PC-3 (cell line): ENCODE results near the gene AGXT.

ENCODE experiments used
- EZH2 ChIP-seq: fragments of 300-600 bp; sonication (generic); IDR thresholded peaks from one replicate; pipeline ENCODE4 v1.6.1; 2017; ENCODE audit warnings: antibody characterized with exemption, mild to moderate bottlenecking, low read length; ENCODE audit not compliant: unreplicated experiment
- TF ChIP-seq, protein P1 (sequence below): fragments of 300-600 bp; sonication (generic); conservative IDR thresholded peaks from 2 replicates; pipeline ENCODE4 v1.5.1; 2017; ENCODE audit warnings: antibody characterized with exemption, low read depth, mild to moderate bottlenecking, low read length

GRCh38 chr2:240833724-240834285, 34.8 kb upstream of the AGXT start:
- TF ChIP-seq, protein P1, sequence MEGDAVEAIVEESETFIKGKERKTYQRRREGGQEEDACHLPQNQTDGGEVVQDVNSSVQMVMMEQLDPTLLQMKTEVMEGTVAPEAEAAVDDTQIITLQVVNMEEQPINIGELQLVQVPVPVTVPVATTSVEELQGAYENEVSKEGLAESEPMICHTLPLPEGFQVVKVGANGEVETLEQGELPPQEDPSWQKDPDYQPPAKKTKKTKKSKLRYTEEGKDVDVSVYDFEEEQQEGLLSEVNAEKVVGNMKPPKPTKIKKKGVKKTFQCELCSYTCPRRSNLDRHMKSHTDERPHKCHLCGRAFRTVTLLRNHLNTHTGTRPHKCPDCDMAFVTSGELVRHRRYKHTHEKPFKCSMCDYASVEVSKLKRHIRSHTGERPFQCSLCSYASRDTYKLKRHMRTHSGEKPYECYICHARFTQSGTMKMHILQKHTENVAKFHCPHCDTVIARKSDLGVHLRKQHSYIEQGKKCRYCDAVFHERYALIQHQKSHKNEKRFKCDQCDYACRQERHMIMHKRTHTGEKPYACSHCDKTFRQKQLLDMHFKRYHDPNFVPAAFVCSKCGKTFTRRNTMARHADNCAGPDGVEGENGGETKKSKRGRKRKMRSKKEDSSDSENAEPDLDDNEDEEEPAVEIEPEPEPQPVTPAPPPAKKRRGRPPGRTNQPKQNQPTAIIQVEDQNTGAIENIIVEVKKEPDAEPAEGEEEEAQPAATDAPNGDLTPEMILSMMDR: no peak
- no peak for TF ChIP-seq EZH2
